OCI-LY1 (cell line): ENCODE results near the gene LRMDA.

ENCODE experiments used
- H2AFZ ChIP-seq: fragments of 200-600 bp; sonication (generic), shearing (Covaris generic); 2 replicates; pipeline ENCODE4 v1.6.0; 2014; ENCODE audit warnings: antibody characterized with exemption, mild to moderate bottlenecking, low read length
- H3F3A ChIP-seq: fragments of 200-600 bp; sonication (generic), shearing (Covaris generic); 2 replicates; pipeline ENCODE4 v1.6.0; 2014; ENCODE audit warnings: mild to moderate bottlenecking, antibody characterized with exemption, low read length, moderate library complexity; ENCODE audit not compliant: insufficient read depth
- H3K27ac ChIP-seq: fragments of 200-600 bp; sonication (generic); 2 replicates; pipeline ENCODE4 v1.5.1; 2014; ENCODE audit warnings: low read length, mixed run types, mild to moderate bottlenecking, low read depth; ENCODE audit not compliant: poor library complexity, severe bottlenecking
- H3K27me3 ChIP-seq: fragments of 200-600 bp; sonication (generic); 2 replicates; pipeline ENCODE4 v1.6.0; 2014; ENCODE audit warnings: antibody characterized with exemption, mild to moderate bottlenecking, low read length, moderate library complexity; ENCODE audit not compliant: insufficient read depth
- H3K36me3 ChIP-seq: fragments of 200-600 bp; sonication (generic); 2 replicates; pipeline ENCODE4 v1.6.1; 2014; ENCODE audit warnings: mild to moderate bottlenecking, antibody characterized with exemption, low read length, moderate library complexity, mixed read lengths; ENCODE audit not compliant: insufficient read depth
- H3K4me1 ChIP-seq: fragments of 200-600 bp; sonication (generic); 2 replicates; pipeline ENCODE4 v1.5.1; 2014; ENCODE audit warnings: mild to moderate bottlenecking, low read length, moderate library complexity; ENCODE audit not compliant: insufficient read depth, severe bottlenecking
- H3K4me2 ChIP-seq: fragments of 200-600 bp; sonication (generic), shearing (Covaris generic); 2 replicates; pipeline ENCODE4 v1.6.1; 2014; ENCODE audit warnings: low read length
- H3K4me3 ChIP-seq: fragments of 200-600 bp; sonication (generic); 2 replicates; pipeline ENCODE4 v1.5.1; 2014; ENCODE audit warnings: low read length, low read depth, mild to moderate bottlenecking, mixed read lengths; ENCODE audit not compliant: poor library complexity, severe bottlenecking
- H3K79me2 ChIP-seq: fragments of 200-600 bp; shearing (Covaris generic); 2 replicates; pipeline ENCODE4 v1.6.1; 2016; ENCODE audit warnings: mixed run types, low read length, mixed read lengths; ENCODE audit not compliant: insufficient read depth
- H3K9ac ChIP-seq: fragments of 200-600 bp; sonication (generic), shearing (Covaris generic); 2 replicates; pipeline ENCODE4 v1.6.1; 2014; ENCODE audit warnings: mild to moderate bottlenecking, low read length, mixed read lengths
- H3K9me2 ChIP-seq: fragments of 200-600 bp; sonication (generic), shearing (Covaris generic); 2 replicates; pipeline ENCODE4 v1.6.1; 2014; ENCODE audit warnings: low read depth, mild to moderate bottlenecking, low read length, mixed read lengths
- H3K9me3 ChIP-seq: fragments of 200-600 bp; shearing (Covaris generic); 2 replicates; pipeline ENCODE4 v1.6.1; 2014; ENCODE audit warnings: low read length, mixed read lengths
- H4K20me1 ChIP-seq: fragments of 200-600 bp; sonication (generic), shearing (Covaris generic); 2 replicates; pipeline ENCODE4 v1.6.0; 2016; ENCODE audit warnings: mild to moderate bottlenecking, low read length; ENCODE audit not compliant: insufficient read depth
- EZH2 ChIP-seq: fragments of 200-600 bp; sonication (generic), shearing (Covaris generic); IDR thresholded peaks from 2 replicates; pipeline ENCODE4 v1.8.0; 2017; ENCODE audit warnings: borderline replicate concordance, mixed run types, mild to moderate bottlenecking, antibody characterized with exemption, low read length, moderate library complexity, mixed read lengths
- TF ChIP-seq, protein P1 (sequence below): fragments of 200-600 bp; sonication (generic), shearing (Covaris generic); IDR thresholded peaks from 2 replicates; pipeline ENCODE4 v1.5.1; 2017; ENCODE audit warnings: mild to moderate bottlenecking, antibody characterized with exemption, low read length, moderate library complexity, mixed read lengths

The LRMDA gene

DNA sequence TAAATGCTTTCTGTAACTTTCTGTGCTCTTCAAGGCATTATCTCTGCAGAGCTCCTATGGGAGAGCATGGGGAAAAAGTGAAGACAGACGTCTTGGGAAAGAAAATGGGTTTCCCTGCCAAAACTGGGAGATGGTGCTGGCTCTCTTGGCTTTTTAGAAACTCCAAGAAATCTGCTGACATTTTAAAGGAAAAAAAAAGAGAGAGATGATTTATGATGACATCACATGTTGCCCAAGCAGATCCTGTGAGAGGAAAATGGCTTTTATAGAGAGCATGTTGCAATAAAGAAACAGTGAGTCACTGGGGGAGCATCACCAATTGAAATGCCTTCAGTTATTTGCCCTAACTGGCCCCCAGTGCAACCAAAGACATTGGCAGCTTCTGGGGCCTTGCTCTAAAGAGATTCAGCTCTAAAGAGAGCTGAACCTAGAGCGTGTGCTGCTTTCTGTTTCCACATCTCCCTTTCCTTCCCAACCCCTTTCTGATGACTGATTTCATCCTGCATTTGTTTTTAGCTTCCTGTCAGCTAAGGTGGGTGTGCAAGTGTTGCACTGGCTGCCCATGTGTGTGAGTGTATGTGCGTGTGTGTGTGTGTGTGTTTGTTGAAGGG lies 37.7 kb downstream of the LRMDA start:
- no peak overlapping the region for H2AFZ ChIP-seq
- no peak overlapping the region for H3K4me2 ChIP-seq
- no peak overlapping the region for H3K4me3 ChIP-seq
- H3K9me2 ChIP-seq: no peaks in the 10 kb centered on the region
- H3K79me2 ChIP-seq: no peaks in the 10 kb centered on the region
- peaks cover 9% of the 10 kb centered on the region for H3K4me1 ChIP-seq
- no peaks in the 10 kb centered on the region for H4K20me1 ChIP-seq
- no peak overlapping the region for H3K9ac ChIP-seq
- no peaks in the 10 kb centered on the region for H3K27me3 ChIP-seq
- H3K9me3 ChIP-seq: no peaks in the 10 kb centered on the region
- H3K27ac ChIP-seq: no peak overlapping the region
- no peaks in the 10 kb centered on the region for H3K36me3 ChIP-seq
- no peaks in the 10 kb centered on the region for H3F3A ChIP-seq
- TF ChIP-seq, protein P1, sequence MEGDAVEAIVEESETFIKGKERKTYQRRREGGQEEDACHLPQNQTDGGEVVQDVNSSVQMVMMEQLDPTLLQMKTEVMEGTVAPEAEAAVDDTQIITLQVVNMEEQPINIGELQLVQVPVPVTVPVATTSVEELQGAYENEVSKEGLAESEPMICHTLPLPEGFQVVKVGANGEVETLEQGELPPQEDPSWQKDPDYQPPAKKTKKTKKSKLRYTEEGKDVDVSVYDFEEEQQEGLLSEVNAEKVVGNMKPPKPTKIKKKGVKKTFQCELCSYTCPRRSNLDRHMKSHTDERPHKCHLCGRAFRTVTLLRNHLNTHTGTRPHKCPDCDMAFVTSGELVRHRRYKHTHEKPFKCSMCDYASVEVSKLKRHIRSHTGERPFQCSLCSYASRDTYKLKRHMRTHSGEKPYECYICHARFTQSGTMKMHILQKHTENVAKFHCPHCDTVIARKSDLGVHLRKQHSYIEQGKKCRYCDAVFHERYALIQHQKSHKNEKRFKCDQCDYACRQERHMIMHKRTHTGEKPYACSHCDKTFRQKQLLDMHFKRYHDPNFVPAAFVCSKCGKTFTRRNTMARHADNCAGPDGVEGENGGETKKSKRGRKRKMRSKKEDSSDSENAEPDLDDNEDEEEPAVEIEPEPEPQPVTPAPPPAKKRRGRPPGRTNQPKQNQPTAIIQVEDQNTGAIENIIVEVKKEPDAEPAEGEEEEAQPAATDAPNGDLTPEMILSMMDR: no peak
- TF ChIP-seq EZH2: no peak

- Histone ChIP-seq H3K27ac (no peak overlapping the region), H2AFZ (no peak overlapping the region), H3K79me2 (no peaks in the 10 kb centered on the region), H3K27me3 (no peaks in the 10 kb centered on the region), H3K9me3 (no peaks in the 10 kb centered on the region), H3K4me1 (no peaks in the 10 kb centered on the region), H3F3A (no peaks in the 10 kb centered on the region), H3K9ac (no peak overlapping the region), H3K36me3 (no peaks in the 10 kb centered on the region), H3K4me3 (no peak overlapping the region), H4K20me1 (no peaks in the 10 kb centered on the region), H3K9me2 (no peaks in the 10 kb centered on the region), H3K4me2 (no peak overlapping the region)
- no peak for TF ChIP-seq EZH2
- TF ChIP-seq, protein P1: no peak
Observed at GRCh38 chr10:75470901-75471300, 39.5 kb downstream of the LRMDA start.

DNA sequence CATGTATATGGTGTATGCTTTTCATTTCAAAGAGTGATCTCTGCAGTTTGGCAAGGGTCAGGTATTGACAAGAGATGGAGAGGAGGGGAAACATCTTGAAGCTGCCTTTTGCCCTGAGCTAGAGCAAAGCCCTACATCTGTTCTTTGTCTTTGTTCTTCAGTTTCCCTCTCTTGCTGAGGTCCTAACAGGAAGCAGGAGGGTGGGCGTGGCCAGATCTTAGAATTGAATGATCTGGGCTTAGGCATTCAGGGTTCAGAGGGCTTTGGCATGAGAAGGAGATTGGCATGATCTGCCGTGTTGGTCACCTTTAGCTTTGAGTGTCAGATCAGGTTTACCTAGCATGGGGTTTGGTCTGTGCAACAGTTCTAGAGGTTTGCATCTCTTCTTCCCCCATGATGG lies 41.3 kb downstream of the LRMDA start:
- no peak for TF ChIP-seq EZH2
- TF ChIP-seq, protein P1: no peak

More for the DNA sequence above, 41.3 kb downstream of the LRMDA start:
- Histone ChIP-seq H3F3A (no peaks in the 10 kb centered on the region), H3K4me2 (no peak overlapping the region), H3K4me3 (no peak overlapping the region), H3K36me3 (no peaks in the 10 kb centered on the region), H3K4me1 (no peaks in the 10 kb centered on the region), H3K9ac (no peak overlapping the region), H3K9me2 (no peaks in the 10 kb centered on the region), H3K27me3 (no peaks in the 10 kb centered on the region), H4K20me1 (no peaks in the 10 kb centered on the region), H3K79me2 (no peaks in the 10 kb centered on the region), H2AFZ (no peak overlapping the region), H3K9me3 (no peaks in the 10 kb centered on the region), H3K27ac (no peak overlapping the region)
